Naive B cell (primary cell): ENCODE results near the gene IGFN1. TPM values are rescaled to one million over a fixed set of nuclear protein-coding genes. Genes with fewer than 3 reads are reported as not detected.
A peak's percentile ranks its signal among the peaks of the same experiment; 100 is the strongest.
"Not testable (repeated sequence)": the region's sequence is repeated elsewhere in the genome, so short reads cannot be mapped to it uniquely, and the experiment has no call there.

Source experiments
- ATAC-seq, 2 donors: fragments of 150-1000 bp; cut with Tn5 transposase; 2 replicates each; pipeline ENCODE4 v1.10.0; 2021; ENCODE audit warnings: low read depth in 2 of 2, mild to moderate bottlenecking in 2 of 2, moderate library complexity in 2 of 2
- DNase-seq: peaks from one replicate; pipeline ENCODE4 v3.0.0; 2022
- H3K27ac Mint-ChIP-seq, 6 donors: one replicate each; pipeline ENCODE4 v1.8.0; 2020 to 2022; ENCODE audit warnings: mild to moderate bottlenecking in 6 of 6, mixed read lengths in 6 of 6, moderate library complexity in 5 of 6, inconsistent platforms in 2 of 6
- H3K27me3 Mint-ChIP-seq, 3 donors: one replicate each; pipeline ENCODE4 v1.8.0; 2021 to 2022; ENCODE audit warnings: mixed read lengths in 3 of 3, mild to moderate bottlenecking in 1 of 3
- H3K36me3 Mint-ChIP-seq, 2 donors: one replicate each; pipeline ENCODE4 v1.8.0; 2020 to 2022; ENCODE audit warnings: mixed read lengths in 2 of 2, inconsistent platforms in 1 of 2, mild to moderate bottlenecking in 1 of 2
- H3K4me1 Mint-ChIP-seq, 3 donors: one replicate each; pipeline ENCODE4 v1.8.0; 2020 to 2022; ENCODE audit warnings: mixed read lengths in 3 of 3, inconsistent platforms in 1 of 3, mild to moderate bottlenecking in 1 of 3, moderate library complexity in 1 of 3
- H3K4me3 Mint-ChIP-seq, 8 donors: one replicate each; pipeline ENCODE4 v1.8.0; 2020 to 2022; ENCODE audit warnings: mild to moderate bottlenecking in 8 of 8, mixed read lengths in 8 of 8, moderate library complexity in 8 of 8, inconsistent platforms in 2 of 8
- H3K9me3 Mint-ChIP-seq, 7 donors: one replicate each; pipeline ENCODE4 v1.8.0; 2020 to 2022; ENCODE audit warnings: mixed read lengths in 7 of 7, mild to moderate bottlenecking in 5 of 7, inconsistent platforms in 2 of 7, moderate library complexity in 1 of 7
- polyA plus RNA-seq, 6 donors: library from polyadenylated mRNA; unstranded; fragments of 300-500 nt; fragmentation: Illumina TruSeq; gene quantifications; one replicate each; pipeline ENCODE4 v1.2.3, GENCODE V29; 2021; ENCODE audit warnings: low read depth in 6 of 6

Gene IGFN1
- polyA plus RNA-seq, 6 donors from 2014 or later, result not detected

DNA sequence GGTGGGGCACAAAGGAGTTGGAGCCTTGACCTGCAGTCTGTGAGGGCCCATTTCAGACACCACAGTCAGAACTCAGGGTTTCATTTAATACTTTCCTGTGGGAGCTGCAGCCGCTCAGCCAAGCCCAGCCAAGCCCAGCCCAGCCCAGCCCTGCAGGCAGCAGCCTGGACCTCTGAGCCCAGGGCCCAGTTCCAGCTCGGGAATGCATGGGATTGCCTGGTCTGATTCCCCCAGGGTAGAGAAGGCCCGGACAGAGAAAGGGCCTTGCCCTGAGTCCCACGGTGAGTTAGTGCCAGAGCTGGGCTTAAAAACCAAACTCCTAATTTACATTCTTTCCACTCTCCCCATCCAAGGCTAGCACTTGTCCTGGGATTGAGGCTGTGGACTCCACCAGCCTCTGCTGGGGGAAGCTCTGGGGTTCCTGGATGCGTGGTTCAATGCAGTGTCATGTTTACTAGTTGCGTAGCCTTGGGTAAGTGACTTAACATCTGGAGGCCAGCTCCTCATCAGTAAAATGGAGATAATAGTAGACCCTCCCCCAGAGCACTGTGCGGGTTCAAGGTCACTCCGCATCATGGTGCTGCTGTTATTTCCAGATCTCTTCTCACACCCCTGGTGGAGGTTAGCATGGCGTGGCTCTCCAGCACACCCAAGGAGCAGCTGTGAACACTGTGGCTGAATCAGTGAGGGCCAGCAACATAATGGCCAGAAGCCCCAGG lies 63.4 kb downstream of the IGFN1 start:
- no peak for DNase-seq
- H3K27me3 Mint-ChIP-seq, result peaks cover 17 to 21% (median 17%) of the 10 kb centered on the region in 3 donors
- peak overlapping the region in 2 of 8 donors; percentile 37 to 40 for H3K4me3 Mint-ChIP-seq
- H3K9me3 Mint-ChIP-seq, result no peaks in the 10 kb centered on the region
- no peak overlapping the region for H3K27ac Mint-ChIP-seq
- peaks cover 0 to 2% (median 0%) of the 10 kb centered on the region in 3 donors for H3K4me1 Mint-ChIP-seq
- ATAC-seq, result no peak
- H3K36me3 Mint-ChIP-seq, result no peaks in the 10 kb centered on the region

DNA sequence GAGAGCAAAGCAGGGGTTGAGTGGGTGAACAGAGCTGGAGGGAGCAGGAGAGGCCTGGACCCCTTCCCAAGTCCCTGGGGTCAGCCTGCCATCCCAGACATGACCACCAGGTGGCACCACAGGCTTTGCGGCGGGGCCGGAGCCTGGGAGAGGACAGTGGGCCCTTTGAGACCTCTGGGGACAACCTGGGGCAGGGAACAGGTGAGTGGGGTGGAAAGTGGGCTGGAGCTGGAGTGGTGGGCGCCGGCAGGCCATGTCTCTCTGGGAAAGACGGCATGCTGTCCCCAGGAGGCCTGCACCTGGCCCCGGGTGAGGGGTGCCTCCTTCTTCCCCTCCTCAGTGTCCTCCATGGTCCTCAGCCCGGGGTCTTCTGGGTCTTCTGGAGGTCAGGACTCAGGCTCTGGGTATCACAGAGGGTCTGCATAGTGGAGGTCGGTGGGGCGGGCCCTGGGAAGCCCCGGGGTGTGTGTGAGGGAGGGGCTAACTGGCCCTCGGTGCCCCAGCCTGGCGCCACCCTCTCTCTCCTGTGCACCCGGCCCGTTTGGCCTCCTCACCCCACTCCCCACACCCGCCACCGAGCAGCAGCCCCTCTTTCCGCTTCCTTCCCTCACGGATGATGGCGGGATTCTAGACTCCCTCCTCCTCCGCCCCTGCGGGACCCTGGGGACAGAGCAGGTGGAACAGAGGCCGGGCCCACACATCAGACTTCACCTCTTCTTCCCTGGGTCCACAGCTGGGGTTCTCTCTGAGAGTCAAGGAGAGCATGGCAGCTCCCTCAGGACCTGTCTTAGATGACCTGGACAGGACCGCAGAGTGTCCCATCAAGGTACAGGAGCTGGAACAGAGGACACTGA lies 64.2 kb downstream of the IGFN1 start:
- H3K4me3 Mint-ChIP-seq, result peak overlapping the region in 2 of 8 donors; percentile 37 to 40
- no peak overlapping the region for H3K27ac Mint-ChIP-seq
- H3K9me3 Mint-ChIP-seq, result no peaks in the 10 kb centered on the region
- DNase-seq (peak; percentile 25), ATAC-seq (no peak)
- H3K27me3 Mint-ChIP-seq, result peaks cover 12 to 22% (median 21%) of the 10 kb centered on the region in 3 donors
- H3K36me3 Mint-ChIP-seq, result no peaks in the 10 kb centered on the region
- peaks cover 0 to 2% (median 0%) of the 10 kb centered on the region in 3 donors for H3K4me1 Mint-ChIP-seq

DNA sequence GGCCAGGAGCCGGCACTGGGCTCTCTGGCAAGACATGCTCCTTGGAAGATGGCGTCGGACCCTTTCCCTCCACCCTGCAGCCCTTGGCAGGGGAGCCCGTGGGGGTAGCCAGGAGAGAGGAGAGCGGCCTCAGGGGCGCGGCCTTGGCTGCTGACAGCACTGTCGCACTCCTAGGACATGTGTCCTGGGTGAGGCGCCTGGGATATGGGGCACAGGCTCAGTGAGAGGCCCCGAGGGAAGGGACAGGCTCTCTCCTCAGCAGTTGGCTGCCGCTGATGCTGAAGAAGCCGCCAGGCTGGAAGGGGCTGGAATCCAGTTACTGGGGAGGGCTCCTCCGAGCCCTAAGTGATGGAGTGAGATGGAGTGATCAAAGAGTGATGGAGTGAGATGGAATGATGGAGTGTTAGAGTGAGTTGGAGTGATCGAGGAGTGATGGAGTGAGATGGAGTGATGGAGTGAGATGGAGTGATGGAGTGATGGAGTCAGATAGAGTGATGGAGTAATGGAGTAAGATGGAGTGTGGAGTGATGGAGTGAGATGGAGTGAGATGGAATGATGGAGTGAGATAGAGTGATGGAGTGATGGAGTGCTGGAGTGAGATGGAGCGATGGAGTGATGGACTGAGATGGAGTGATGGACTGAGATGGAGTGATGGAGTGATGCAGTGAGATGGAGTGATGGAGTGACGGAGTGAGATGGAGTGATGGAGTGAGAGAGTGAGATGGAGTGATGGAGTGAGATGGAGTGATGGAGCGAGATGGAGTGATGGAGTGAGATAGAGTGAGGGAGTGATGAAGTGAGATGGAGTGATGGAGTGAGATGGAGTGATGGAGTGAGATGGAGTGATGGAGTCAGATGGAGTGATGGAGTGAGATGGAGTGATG lies 65.1 kb downstream of the IGFN1 start:
- Mint-ChIP-seq H3K9me3 (no peaks in the 10 kb centered on the region), H3K4me3 (no peak overlapping the region), H3K27me3 (peaks cover 12 to 23% (median 20%) of the 10 kb centered on the region in 3 donors), H3K36me3 (no peaks in the 10 kb centered on the region), H3K27ac (no peak overlapping the region), H3K4me1 (peaks cover 0 to 2% (median 0%) of the 10 kb centered on the region in 3 donors)
- DNase-seq, result no peak
- ATAC-seq, result no peak

DNA sequence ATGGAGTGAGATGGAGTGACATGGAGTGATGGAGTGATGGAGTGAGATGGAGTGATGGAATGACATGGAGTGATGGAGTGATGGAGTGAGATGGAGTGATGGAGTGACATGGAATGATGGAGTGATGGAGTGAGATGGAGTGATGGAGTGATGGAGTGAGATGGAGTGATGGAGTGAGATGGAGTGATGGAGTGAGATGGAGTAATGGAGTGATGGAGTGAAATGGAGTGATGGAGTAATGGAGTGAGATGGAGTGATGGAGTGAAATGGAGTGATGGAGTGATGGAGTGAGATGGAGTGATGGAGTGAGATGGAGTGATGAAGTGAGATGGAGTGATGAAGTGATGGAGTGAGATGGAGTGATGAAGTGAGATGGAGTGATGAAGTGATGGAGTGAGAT lies 67.5 kb downstream of the IGFN1 start:
- not testable (repeated sequence) for H3K4me3 Mint-ChIP-seq, H3K36me3 Mint-ChIP-seq, H3K9me3 Mint-ChIP-seq, H3K4me1 Mint-ChIP-seq, H3K27ac Mint-ChIP-seq, ATAC-seq, DNase-seq
- H3K27me3 Mint-ChIP-seq, result peaks cover 18 to 33% (median 20%) of the 10 kb centered on the region in 3 donors

DNA sequence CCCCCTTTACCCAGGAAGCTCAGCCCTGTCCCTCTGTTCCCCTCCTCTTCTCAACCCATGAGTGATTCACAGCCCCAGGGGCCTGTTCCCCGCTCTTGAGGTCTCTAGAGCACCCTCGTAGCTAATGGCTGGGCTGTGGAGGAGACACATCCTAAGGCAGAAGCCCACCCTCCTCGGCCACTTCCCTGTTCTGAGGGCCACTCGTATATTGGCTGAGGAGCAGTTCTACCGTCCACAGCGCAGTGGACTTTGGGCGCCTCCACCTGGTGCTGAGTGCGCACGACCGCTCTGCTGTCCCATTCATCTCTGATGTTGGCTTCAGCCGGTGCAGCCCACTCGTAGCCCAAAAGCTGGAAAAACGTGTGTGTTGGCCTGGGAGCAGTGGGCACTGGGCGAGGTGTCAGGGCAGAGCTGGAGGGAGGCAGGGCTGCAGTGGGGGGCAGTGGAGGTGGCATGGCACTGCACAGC lies 68.2 kb downstream of the IGFN1 start:
- Mint-ChIP-seq H3K4me1 (no peaks in the 10 kb centered on the region), H3K27ac (no peak overlapping the region), H3K36me3 (no peaks in the 10 kb centered on the region), H3K9me3 (no peaks in the 10 kb centered on the region), H3K4me3 (no peak overlapping the region), H3K27me3 (peaks cover 18 to 38% (median 26%) of the 10 kb centered on the region in 3 donors)
- DNase-seq, result no peak
- ATAC-seq, result no peak

DNA sequence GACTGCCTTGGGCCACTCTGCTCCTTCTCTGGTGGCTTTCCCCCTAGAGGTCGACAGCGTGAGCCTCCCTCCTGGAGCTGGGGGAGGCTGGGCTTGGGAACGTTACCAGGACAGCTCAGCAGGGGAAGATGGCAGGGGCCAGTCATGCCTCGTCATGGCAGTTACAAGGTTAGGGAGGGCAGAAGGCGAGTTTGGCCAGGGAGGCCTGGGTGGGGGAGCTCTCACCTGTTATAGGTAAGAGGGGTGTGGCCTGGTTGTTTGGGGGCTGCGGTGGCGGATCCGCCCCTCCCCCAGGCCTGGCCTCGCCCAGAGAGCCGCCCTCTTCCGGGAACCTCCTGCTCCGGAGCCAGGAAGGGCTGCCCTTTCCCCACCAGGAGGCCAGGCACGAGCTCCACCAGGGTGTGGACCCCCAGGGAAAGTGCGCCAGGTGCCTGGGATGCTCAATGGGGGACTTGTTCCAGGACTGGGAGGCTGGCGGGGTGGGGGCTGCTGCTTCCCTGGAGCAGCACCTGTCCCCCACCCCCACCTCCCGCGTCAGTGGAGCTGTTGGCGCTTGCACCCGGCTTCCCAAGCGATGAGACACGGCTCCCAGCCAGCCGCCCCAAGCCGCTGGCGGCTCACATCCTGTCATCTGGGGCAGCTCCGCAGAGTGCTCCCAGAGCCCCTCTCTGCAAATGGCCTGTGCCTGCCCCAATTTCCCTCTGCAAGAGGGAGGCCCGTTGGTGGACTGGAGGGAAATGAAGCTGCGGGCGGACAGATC lies 69.0 kb downstream of the IGFN1 start:
- no peak for DNase-seq
- H3K36me3 Mint-ChIP-seq, result no peaks in the 10 kb centered on the region
- H3K4me1 Mint-ChIP-seq, result no peaks in the 10 kb centered on the region
- H3K9me3 Mint-ChIP-seq, result no peaks in the 10 kb centered on the region
- ATAC-seq, result no peak
- H3K27me3 Mint-ChIP-seq, result peaks cover 23 to 38% (median 33%) of the 10 kb centered on the region in 3 donors
- no peak overlapping the region for H3K4me3 Mint-ChIP-seq
- H3K27ac Mint-ChIP-seq, result peak overlapping the region in 1 of 6 donors; percentile 83

DNA sequence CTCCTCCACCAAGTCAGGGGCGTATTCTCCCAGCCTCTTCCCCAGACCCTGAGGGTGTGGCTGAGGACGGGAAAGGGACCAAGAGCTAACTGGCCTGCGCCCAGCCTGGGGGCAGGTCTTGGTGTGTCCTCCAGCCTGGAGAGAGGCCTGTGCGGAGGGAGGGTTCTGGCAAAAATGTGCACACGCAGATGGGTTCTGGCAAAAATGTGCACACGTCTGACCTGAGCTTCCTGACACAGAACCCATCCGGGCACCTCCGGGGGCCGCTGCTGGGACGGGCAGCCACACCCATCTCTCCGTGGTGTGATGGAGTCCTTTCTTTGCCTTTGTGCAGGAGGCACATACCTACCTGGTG lies 69.6 kb downstream of the IGFN1 start:
- no peak overlapping the region for H3K27ac Mint-ChIP-seq
- no peak for DNase-seq
- no peaks in the 10 kb centered on the region for H3K36me3 Mint-ChIP-seq
- peaks cover 25 to 38% (median 35%) of the 10 kb centered on the region in 3 donors for H3K27me3 Mint-ChIP-seq
- H3K9me3 Mint-ChIP-seq, result no peaks in the 10 kb centered on the region
- no peak for ATAC-seq
- no peak overlapping the region for H3K4me3 Mint-ChIP-seq
- no peaks in the 10 kb centered on the region for H3K4me1 Mint-ChIP-seq

DNA sequence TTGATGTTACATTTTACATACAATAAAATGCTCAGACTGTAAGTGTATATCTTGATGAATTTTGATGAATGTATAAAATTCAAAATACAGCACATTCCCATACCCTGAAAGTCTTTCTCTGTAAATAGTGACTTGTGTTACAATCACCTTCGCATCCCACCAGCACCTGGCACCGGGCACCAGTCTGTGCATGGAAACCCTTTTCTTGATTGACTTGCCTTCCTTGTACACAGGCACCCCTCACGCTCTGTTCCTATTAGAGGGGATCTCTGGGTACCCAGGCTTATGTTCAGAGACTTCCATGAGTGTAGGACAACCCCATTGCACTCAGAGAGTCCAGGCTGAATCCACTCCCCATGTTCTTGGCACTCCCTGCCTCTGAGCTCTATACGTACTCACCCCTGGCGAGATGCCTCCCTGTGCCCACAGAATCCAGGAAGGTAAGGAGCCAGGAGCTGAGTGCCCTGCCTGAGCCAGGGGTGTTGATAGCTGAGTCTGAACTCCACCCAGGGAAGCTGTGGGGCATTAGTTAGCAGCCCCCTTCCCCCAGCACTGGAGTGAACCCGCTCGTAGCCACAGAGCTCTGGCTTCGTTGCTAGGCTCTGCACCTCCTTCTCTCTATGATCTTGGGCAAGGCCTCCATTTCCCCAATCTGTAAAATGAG lies 70.2 kb downstream of the IGFN1 start:
- peak overlapping the region in 1 of 8 donors; percentile 53 for H3K4me3 Mint-ChIP-seq
- H3K36me3 Mint-ChIP-seq, result no peaks in the 10 kb centered on the region
- H3K4me1 Mint-ChIP-seq, result no peaks in the 10 kb centered on the region
- ATAC-seq (no peak), DNase-seq (no peak)
- H3K27ac Mint-ChIP-seq, result no peak overlapping the region
- H3K9me3 Mint-ChIP-seq, result no peaks in the 10 kb centered on the region
- peaks cover 30 to 38% (median 36%) of the 10 kb centered on the region in 3 donors for H3K27me3 Mint-ChIP-seq

DNA sequence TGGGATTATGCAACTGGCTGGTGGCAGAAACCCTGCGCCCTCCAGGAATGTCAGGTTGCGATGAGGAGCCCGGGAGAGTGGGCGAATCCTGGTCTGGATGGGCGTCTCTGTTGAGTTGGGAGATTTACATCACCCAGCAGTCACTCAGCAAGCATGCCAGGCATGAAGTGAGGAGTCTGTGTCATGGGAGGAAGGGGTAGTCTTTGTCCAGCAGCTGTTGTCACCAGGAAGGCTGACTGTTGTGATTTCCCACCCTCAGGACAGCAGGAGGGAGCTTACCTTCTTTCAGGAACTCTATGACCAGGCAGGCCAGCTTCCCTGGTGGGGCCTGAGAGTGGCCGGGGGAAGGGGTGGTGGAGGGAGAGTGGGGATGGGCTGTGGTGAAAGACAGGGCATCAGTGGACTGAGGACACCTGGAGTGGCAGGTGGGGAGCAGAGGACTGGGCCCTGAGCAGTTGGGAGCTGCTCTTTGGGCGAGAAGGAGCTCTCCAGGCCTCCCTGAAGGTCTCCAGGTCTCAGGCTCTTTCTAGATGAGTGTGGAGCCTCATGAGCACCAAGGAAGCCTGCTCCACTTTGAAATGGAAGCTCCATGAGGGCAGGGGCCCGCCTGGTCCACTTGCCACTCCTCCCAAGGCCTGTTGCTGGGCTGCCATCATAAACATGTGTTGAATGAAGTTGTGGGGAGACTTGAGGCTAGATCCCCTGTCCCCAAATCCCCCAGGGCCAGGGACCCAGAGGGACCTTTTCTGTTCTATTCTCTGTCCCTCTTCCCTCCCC lies 71.3 kb downstream of the IGFN1 start:
- DNase-seq (no peak), ATAC-seq (no peak)
- Mint-ChIP-seq H3K4me3 (no peak overlapping the region), H3K36me3 (no peaks in the 10 kb centered on the region), H3K4me1 (no peaks in the 10 kb centered on the region), H3K27ac (no peak overlapping the region), H3K27me3 (peaks cover 36 to 48% (median 48%) of the 10 kb centered on the region in 3 donors), H3K9me3 (no peaks in the 10 kb centered on the region)

DNA sequence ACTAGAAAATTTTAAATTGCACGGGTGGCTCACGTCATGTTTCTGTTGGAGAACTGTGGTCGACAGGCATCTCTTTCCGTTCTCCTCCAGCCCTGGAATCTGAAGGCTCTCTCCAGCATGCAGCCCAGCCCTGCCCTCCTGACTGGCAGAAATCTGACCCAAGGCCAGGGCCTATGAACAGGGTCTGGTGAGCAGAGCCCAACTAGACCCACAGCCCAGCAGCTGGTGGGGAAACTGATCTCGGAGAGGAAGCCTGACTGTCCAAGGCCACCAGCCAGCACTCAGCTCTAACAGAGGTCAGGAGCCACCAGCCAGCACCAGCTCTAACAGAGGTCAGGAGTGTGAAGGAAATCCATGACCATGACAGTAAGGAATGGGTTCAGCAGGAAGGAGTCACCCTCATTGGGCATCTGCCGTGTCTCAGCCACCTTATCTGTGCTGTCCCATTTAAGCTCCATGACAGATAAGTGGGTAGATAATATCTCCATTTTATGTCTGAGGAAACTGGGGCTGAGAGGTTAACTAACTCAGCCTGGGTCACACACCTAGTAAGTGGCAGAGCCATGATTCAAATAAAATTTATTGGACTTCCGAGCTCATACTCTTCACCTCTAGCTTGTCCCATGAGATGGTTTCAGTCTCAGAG lies 72.5 kb downstream of the IGFN1 start:
- ATAC-seq, result no peak
- no peaks in the 10 kb centered on the region for H3K4me1 Mint-ChIP-seq
- DNase-seq, result no peak
- peaks cover 46 to 59% (median 54%) of the 10 kb centered on the region in 3 donors for H3K27me3 Mint-ChIP-seq
- no peaks in the 10 kb centered on the region for H3K36me3 Mint-ChIP-seq
- H3K9me3 Mint-ChIP-seq, result no peaks in the 10 kb centered on the region
- H3K27ac Mint-ChIP-seq, result peak overlapping the region in 1 of 6 donors; percentile 66
- no peak overlapping the region for H3K4me3 Mint-ChIP-seq

DNA sequence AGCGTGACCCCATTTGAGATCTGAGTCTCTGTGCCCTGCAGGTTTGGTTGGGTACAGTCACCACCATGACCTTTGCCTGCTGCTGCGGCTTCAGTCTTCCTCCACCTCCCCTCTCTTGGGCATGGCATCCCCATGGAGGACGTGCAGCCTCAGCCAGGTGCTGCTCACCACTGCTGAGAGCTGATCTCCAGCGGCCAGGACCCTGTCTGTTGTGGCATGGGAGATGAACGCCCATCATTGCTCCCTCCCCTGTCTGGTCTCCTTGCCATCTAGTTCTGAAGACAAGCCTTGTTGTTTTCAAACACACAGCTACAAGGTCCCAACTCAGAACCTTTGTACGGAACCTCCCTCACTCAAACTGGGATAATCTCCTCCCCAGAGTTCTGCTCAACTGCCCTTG lies 73.4 kb downstream of the IGFN1 start:
- DNase-seq, result no peak
- Mint-ChIP-seq H3K4me3 (no peak overlapping the region), H3K27ac (no peak overlapping the region), H3K36me3 (no peaks in the 10 kb centered on the region), H3K4me1 (no peaks in the 10 kb centered on the region), H3K27me3 (peaks cover 47 to 67% (median 56%) of the 10 kb centered on the region in 3 donors), H3K9me3 (no peaks in the 10 kb centered on the region)
- ATAC-seq, result no peak
